ENCODE data around the gene SMIM30. TPM values are rescaled to one million over a fixed set of nuclear protein-coding genes. Genes with fewer than 3 reads are reported as not detected.

The SMIM30 gene
- total and polyA plus RNA-seq, 2 of the 4 experiments (the other 2 are of a cell fraction), result 31.6 to 47.7 TPM

DNA sequence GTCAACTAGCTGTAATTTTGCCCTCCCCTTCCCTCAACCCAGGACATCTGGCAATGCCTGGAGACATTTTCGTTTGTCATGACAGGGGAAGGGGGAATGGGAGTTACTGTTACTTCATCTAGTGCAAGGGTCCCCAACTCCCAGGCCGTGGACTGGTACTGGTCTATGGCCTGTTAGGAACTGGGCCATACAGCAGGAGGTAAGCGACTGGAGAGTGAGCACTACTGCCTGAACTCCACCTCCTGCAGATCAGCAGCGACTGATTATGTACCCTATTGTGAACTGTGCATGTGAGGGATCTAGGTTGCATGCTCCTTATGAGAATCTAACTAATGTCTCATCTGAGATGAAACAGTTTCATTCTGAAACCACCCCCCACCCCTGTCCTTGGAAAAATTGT, 22.6 kb upstream of the SMIM30 start:
- no peak overlapping the region for H4K5ac ChIP-seq (ENCODE audit: low read depth, low read length)
- H3K23ac ChIP-seq (ENCODE audit: low read depth, low read length), result no peak overlapping the region
- H3K27me3 ChIP-seq (ENCODE audit: control insufficient read depth, insufficient read depth, low read length), result no peaks in the 10 kb centered on the region
- H3K18ac ChIP-seq (ENCODE audit: low read depth, low read length), result no peak overlapping the region
- no peak overlapping the region for H2AK5ac ChIP-seq (ENCODE audit: low read depth, low read length)
- no peak overlapping the region for H3K4me3 ChIP-seq (ENCODE audit: insufficient read depth, low read depth, low read length)
- no peaks in the 10 kb centered on the region for H3K9me1 ChIP-seq (ENCODE audit: insufficient read depth, low read length)
- ChIA-PET CTCF (no interaction called here), POLR2A (ENCODE audit: unreplicated experiment) (no interaction called here)
- TF ChIP-seq RCOR1 (IDR thresholded peaks at IDR 0.05; ENCODE audit: insufficient replicate concordance, low read length), result no peak
- TF ChIP-seq BHLHE40 (IDR thresholded peaks at IDR 0.05; ENCODE audit: low read depth, low read length), result no peak
- no peak for TF ChIP-seq MXI1 (IDR thresholded peaks at IDR 0.05; ENCODE audit: borderline replicate concordance, low read depth, low read length)
- no peak for TF ChIP-seq RFX5 (IDR thresholded peaks at IDR 0.05; ENCODE audit: low read depth, low read length)
- TF ChIP-seq POLR2A (IDR thresholded peaks at IDR 0.05; ENCODE audit: low read depth, low read length), result no peak
- no peak for TF ChIP-seq SMC3 (IDR thresholded peaks at IDR 0.05; ENCODE audit: low read depth, low read length)
- TF ChIP-seq, protein P1, sequence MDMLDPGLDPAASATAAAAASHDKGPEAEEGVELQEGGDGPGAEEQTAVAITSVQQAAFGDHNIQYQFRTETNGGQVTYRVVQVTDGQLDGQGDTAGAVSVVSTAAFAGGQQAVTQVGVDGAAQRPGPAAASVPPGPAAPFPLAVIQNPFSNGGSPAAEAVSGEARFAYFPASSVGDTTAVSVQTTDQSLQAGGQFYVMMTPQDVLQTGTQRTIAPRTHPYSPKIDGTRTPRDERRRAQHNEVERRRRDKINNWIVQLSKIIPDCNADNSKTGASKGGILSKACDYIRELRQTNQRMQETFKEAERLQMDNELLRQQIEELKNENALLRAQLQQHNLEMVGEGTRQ (IDR thresholded peaks at IDR 0.05; ENCODE audit: low read depth, low read length), result no peak
- TF ChIP-seq CHD1 (IDR thresholded peaks at IDR 0.05; ENCODE audit: low read depth, low read length), result no peak
- no peak for TF ChIP-seq RAD21 (IDR thresholded peaks at IDR 0.05; ENCODE audit: low read length)
- no peak for TF ChIP-seq ELK1 (IDR thresholded peaks at IDR 0.05; ENCODE audit: borderline replicate concordance, low read depth, low read length)
- TF ChIP-seq NFE2L2 (IDR thresholded peaks at IDR 0.05; ENCODE audit: low read depth, low read length), result no peak
- no peak for TF ChIP-seq FOS (IDR thresholded peaks at IDR 0.05; ENCODE audit: low read depth, low read length)
- no peak for TF ChIP-seq MAFK (IDR thresholded peaks at IDR 0.05; ENCODE audit: low read depth, low read length)
- no peak for TF ChIP-seq MAZ (IDR thresholded peaks at IDR 0.05; ENCODE audit: borderline replicate concordance, low read depth, low read length)
- TF ChIP-seq CTCF (conservative IDR thresholded peaks at IDR 0.05; ENCODE audit: low read depth, low read length), result no peak
- no peak for TF ChIP-seq CEBPB (IDR thresholded peaks at IDR 0.05; ENCODE audit: low read depth, low read length)
- in situ Hi-C loops (cut with MboI; ENCODE audit: low sequenced_read_pairs), result no loop called here
- H3K4ac ChIP-seq (ENCODE audit: low read depth, low read length), result no peak overlapping the region
- H2BK15ac ChIP-seq (ENCODE audit: low read depth, low read length), result no peak overlapping the region
- no peak overlapping the region for H4K91ac ChIP-seq (ENCODE audit: insufficient read depth, low read depth, low read length)
- H2BK20ac ChIP-seq (ENCODE audit: low read depth, low read length), result no peak overlapping the region
- H3K9me3 ChIP-seq (ENCODE audit: control insufficient read depth, insufficient read depth, low read length), result no peaks in the 10 kb centered on the region
- no peak overlapping the region for H3K9ac ChIP-seq (ENCODE audit: low read depth, low read length)
- dilution Hi-C loops (cut with HindIII; ENCODE audit: low sequenced_read_pairs, unreplicated experiment), result no loop called here
- DNase-seq (no peak), ATAC-seq (ENCODE audit: low read depth) (no peak)
- no peak overlapping the region for H2BK5ac ChIP-seq (ENCODE audit: low read depth, low read length, poor library complexity, severe bottlenecking)
- H3K79me1 ChIP-seq (ENCODE audit: low read depth in 1 of 2, low read length in 2 of 2), result no peaks in the 10 kb centered on the region
- H3K56ac ChIP-seq (ENCODE audit: extremely low read depth, insufficient read depth, low read length), result no peak overlapping the region
- H2BK120ac ChIP-seq (ENCODE audit: low read depth, low read length), result no peak overlapping the region
- no peak overlapping the region for H3K14ac ChIP-seq (replicated peaks; ENCODE audit: low read depth, low read length)
- H3K36me3 ChIP-seq (ENCODE audit: control insufficient read depth, insufficient read depth, low read length), result no peaks in the 10 kb centered on the region
- intact Hi-C loops (cut with micrococcal nuclease), result no loop called here
- H4K20me1 ChIP-seq (ENCODE audit: insufficient read depth, low read length), result no peaks in the 10 kb centered on the region
- WGBS, 2 experiments (ENCODE audit: extremely low coverage in 2 of 2, insufficient read length in 1 of 2), result no CpG with 5 or more reads among the region's 4 CpGs
- H3K27ac ChIP-seq (ENCODE audit: insufficient read depth, low read length), result no peak overlapping the region
- H3K4me1 ChIP-seq (ENCODE audit: control insufficient read depth, insufficient read depth, low read length), result no peaks in the 10 kb centered on the region
- no peak overlapping the region for H4K8ac ChIP-seq (ENCODE audit: low read depth in 2 of 2, low read length in 2 of 2)
- no TSS peak for BruUV-seq (replicated peaks)
- no peak overlapping the region for H3K4me2 ChIP-seq (ENCODE audit: low read depth, low read length)
- H2AK9ac ChIP-seq (replicated peaks; ENCODE audit: low read depth, low read length, poor library complexity), result no peak overlapping the region
- H2AFZ ChIP-seq (replicated peaks; ENCODE audit: low read length, poor library complexity), result no peak overlapping the region
